NCI-H2107 treated with DMSO at 0.1 percent for 48 hours (cell line): Measurements from ENCODE around the gene SUMF1.
"Not testable (repeated sequence)": the region's sequence is repeated elsewhere in the genome, so short reads cannot be mapped to it uniquely, and the experiment has no call there.

Experiments
- DNase-seq: peaks from one replicate; lab custom pipeline; 2025; ENCODE audit not compliant: unreplicated experiment; lab: John Stamatoyannopoulos, UW

SUMF1 gene

DNA sequence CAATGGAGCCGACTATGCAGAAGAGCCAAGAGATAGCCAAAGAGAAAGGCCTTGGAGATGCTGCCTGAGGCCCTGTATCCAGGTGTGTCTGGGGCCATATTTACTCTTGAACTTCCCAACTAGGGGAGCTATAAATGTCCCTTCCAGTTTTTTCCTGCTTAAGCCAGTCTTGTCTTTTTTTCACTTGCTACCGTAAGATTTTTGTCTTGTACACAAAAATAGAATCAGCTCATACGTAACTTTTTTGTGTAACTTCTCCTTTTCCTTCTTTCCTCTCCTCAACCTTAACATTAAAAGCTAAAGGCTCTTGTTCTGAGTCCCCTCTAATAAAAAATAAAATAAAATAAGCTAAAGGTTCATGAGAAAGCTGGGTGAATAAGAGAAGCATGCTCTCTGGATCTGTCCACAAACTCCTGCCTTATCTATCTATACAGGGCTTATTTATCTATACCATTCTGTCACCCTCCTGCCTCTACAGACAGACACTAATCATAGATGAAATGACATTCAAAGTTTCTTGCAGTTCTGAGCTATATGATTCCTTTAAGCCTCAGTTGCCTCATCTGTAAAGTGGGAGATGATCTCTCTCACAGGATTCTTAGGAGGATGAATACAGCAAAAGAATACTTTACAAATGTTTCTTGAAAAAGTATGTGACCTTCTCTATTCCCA is 4.6 kb downstream of the SUMF1 start:
- DNase-seq: no peak

DNA sequence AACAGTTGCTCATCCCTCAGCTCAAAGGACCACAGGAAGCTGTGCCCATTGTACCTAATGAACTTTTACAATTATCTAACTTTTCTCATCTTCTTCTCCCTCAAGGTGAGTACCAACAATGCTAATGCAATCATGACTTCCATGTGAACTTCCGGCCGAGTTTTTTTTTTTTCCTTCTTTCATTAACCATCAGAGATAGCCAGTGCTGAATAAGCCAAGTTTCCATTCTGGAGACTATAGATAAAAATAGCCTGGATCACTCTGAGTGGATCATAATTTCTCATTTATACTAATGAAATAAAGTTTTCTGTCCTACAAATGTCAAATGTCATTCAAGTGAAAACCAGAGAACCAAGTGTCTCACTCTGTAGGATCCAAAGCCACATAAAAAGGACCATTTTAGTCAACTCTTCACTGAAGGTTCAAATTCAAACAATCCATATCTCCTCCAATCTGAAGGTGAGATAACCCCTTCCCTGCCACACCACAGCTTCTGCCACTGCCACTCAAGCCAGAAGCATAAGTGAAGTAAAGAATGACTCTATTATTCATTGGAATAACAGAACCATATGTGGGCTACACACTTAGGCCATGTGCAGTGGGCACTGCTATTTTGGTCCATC is 5.5 kb downstream of the SUMF1 start:
- no peak for DNase-seq

DNA sequence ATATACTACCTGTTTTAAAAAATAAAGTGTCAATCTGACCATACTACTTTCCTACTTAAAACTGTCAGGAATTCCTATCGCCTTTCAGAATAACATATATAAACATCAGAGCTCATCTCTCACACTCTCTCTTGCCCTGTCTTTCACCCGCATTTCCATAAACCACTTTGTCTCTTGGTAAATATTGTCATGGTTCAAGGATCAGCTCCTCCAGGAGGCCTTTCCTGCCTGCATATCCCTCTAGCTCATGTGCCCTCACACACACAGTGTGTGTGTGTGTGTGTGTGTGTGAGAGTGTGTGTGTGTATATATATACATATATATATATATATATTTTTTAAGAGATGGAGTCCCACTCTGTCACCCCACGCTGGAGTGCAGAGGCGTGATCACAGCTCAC is 6.7 kb downstream of the SUMF1 start:
- no peak for DNase-seq

DNA sequence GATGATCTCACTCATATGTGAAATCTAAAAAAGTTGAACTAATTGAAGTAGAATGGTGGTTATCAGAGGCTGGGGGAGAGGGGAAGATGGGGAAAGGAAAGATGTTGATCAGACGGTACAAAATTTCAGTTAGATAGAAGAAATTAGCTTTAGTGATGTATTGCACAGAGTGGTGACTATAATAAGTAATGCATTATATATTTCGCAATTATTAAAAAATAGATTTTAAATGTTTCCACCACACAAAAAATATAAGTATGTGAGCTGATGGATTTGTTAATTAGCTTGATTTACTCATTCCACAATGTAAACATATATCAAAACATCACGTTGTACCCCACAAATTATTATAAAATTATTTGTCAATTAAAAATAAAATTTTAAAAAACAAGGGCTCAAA is 8.1 kb downstream of the SUMF1 start:
- no peak for DNase-seq

DNA sequence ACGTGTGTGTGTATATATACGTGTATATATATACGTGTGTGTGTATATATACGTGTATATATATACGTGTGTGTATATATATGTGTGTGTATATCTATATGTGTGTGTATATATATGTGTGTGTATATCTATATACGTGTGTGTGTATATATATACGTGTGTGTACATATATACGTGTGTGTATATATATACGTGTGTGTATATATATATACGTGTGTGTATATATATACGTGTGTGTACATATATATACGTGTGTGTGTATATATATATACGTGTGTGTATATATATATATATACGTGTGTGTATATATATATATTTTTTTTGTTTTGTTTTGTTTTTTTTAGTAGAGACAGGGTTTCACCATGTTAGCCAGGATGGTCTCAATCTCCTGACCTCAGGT is 10.3 kb downstream of the SUMF1 start:
- DNase-seq: not testable (repeated sequence)

DNA sequence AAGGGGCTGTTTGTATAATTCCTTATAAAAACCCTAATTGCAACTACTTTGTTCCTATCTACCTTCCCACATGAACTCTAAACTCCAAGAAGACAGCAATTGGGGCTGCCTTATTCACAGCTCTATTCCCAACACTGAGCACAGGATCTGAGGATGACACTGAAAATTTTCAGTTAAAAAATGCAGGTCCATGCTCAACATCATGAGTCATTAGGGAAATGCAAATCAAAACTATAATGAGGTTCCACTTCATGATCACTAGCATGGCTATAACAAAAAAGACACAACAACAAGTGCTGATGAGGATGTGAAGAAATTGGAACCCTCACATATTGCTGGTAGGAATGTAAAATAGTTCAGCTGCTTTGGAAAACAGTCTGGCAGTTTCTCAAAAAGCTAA is 12.9 kb downstream of the SUMF1 start:
- no peak for DNase-seq

DNA sequence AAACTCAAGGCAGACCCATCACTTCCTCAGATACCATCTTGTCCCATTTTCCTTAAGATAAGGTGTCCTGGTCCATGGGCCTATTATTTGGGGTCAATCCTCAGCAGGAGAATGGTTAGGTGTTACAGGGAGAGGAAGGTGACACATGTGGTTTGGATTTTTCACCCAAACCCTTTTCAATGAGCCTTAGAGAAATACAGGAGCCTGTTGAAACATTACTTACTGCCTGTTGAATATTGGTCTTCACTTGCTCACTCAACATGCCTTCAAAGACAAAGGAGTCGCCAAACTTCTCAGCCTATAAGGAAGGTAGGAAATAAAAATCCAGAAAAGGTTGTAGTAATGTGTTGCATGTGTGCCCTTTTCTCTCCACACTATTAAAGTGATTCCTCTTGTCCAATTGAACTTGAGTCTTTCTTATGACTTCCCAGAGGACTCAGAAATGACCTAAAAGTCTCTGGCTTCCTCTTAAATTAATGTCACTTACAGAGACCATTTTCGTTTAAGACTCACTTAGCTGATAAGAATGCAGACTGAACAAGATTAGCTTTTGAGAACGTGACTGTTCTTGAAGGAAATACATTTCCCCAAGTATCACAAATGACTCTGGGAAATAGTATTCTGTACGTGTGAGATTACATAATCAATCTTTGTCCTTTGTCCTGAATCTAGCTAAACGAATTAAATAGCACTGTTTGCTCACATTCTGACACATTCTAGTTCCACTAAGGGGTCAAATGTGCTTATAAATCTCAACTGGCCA is 17.8 kb downstream of the SUMF1 start:
- DNase-seq: no peak

DNA sequence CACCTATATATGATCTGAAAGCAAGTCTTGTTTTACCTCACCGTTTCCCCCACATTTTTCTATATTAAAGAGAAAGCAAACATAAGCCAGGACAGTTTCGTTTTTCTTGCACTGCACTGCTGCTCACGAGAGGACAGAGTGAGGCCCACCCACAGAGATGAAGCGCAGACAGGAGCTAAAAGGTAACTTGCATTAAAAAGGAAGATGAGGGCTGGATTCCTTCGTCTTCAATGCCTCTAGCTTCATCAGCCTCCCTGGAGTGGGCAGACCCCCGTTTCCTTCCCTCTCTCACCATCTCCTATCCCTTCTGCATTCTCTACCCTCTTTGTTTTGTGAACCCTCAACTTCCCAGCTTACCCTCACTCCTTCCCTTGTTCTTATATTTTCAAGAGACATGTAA is 18.9 kb downstream of the SUMF1 start:
- no peak for DNase-seq

DNA sequence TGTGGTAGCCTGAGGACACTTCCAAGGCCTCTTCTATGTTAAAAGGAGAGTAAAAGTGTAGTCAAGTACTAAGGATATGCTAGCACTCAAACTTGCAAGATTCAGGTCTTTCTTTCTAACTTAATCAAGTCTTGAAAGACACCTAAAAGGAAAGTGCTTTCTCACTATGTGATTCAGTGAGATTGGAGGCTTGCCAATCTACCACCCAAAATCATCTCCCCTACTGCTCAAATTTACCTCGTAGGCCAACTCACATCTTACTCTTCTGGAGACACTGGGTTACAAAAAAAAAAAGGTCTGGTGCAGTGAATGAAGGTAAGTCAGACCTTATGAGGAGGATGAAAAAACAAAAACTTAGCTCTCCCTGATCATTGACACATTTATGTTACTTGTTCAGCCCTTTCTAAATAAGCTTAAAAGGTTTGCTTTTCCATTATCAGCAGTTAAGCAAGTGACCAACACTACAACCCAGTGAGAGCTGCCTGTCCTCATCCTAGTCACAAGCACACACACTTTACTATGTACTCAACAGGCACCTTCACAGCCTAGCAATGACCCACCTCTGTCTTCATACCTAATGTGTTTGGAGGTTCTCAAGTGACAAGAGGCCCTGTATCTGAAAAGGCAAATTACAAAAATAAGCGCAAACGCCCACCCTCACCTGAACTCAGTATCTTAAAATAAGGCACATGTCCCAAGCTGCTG is 19.6 kb downstream of the SUMF1 start:
- DNase-seq: no peak

DNA sequence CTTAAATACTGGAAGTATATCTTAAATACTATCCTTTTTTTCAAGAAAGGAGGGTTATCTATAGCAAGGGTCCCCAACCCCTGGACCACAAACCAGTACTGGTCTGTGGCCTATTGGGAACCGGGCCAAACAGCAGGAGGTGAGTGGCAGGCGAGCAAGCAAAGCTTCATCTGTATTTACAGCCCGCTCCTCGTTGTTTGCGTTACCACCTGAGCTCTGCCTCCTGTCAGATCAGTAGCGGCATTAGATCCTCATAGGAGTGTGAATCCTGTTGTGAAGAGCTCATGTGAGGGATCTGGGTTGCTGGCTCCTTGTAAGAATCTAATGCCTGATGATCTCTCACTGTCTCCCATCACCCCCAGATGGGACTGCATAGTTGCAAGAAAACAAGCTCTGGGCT is 26.1 kb downstream of the SUMF1 start:
- no peak for DNase-seq

DNA sequence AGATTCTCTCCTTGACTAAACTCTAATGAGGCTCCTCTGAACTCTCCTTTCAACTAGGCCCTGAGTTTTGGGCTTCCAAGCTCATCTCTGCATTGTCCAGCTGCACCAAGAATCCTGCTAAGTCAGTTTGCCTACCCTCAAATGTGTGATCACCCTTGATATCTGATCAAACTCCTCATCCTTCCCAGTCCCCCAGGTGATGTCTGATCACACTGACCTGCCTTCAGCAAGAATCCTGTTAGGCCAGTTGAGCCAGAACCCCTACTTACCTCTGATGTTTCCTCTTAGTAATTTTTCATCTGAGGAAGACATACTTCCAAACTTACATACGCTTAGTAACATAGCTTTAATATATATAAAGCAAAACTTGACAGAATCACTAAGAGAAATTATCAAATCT is 28.8 kb downstream of the SUMF1 start:
- no peak for DNase-seq

DNA sequence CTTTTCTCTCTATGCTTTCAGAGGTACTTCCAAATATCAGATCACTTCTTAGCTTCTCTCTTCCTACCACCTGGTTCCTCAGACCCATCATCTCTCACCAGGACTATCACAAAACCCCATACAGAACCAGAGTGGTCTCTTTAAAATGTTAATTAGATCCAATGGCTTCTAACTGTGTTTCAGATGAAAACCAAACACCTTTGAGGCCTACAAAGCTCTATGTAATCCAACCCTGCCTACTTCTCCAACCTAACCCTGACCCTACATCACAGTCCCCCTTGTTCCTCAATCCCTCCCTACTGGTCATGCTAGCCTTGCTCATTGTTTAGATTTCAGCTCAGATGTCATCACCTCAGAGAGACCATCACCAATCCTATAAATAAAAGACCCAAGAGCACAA is 34.8 kb downstream of the SUMF1 start:
- no peak for DNase-seq

DNA sequence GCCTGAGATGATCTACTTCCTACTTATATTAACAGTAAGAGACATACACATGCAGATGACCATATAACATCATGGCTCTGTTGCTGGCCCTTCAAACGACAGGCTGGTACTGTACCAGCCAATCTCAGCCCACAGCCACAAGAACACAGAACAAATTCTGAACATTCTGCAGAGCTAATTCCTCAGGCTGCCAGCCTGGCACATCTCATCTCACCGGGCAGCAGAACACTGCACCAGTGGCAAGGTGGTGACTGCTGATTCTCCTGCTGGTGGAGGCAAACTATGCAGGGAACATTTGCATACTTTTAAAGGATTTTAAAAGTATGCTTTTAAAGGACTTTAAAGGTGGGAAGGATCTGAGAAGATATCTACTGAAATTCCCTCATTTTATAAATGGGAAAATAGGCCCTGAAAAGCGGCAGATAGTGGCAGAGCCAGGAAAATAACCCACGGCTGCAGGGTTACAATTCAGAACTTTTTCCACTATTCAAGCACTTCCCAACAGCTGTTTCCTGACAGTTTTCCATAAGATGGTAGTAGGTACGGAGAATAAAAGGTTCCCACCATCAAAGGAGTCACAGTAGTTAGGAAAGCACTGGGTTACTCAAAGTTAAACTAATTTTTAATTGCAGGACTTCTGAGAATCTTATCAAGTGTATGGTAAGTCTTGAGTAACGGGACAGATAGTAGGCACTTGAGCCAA is 37.3 kb downstream of the SUMF1 start:
- no peak for DNase-seq

DNA sequence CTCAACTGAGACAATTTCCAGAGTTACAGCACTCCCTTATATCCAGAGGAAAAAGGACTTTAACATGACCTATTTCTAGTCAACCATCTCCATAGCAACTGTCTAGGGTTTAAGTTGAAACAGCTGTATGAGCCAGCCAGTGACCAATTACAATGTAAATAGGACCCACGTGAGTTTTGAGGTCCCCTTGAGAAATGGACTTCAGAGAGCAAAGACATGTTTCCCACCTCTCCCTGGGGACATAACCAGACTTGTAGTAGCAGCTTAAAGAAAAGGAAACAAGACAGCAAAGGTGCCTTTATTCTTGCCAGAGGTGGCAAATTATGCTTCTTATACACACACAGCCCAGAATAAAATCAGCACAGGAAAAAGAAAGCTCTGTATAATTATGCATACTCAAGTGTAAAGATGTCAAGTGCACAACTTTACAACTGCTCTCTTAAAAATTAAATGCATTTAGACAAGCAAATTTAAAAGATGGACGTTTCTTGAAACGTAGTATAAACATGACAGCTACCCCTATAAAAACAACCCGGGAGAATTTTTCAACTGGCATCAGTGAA is 40.2 kb downstream of the SUMF1 start:
- no peak for DNase-seq

DNA sequence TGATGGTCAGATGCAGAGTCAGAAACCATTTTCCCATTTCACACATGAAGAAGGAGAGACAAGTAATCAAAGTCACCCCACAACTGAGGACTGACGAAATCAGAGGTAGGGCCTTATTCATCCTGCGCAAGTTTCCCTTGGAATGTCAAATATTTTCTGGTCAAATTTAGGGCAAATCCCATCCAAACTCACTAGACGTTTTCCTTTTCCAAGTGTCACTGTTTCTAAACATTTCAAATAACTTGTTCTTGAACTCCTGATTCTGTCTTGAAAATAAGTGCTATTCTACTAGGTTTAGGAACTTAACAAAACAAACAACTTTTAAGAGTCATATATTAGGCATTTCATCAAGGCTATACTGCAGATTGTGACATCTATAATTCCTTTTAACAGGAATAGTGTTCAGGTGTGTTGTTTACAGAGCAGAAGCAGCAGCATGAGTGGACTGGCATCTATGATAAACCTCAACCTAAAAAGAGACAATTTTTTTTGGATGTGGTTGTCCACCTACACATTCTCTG is 40.7 kb downstream of the SUMF1 start:
- DNase-seq: no peak

DNA sequence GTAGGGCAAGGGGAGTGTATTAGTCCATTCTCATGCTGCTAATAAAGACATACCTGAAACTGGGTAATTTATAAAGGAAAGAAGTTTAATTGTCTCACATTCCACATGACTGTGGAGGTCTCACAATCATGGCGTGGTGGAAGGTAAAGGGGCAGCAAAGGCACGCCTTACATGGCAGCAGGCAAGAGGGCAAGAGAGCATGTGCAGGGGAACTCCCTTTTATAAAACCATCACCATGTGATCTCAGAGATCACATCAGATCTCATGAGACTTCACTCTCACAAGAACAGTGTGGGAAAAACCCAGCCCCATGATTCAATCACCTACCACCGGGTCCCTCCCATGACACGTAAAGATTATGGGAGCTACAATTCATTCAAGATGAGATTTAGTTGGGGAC is 41.4 kb downstream of the SUMF1 start:
- DNase-seq: no peak

DNA sequence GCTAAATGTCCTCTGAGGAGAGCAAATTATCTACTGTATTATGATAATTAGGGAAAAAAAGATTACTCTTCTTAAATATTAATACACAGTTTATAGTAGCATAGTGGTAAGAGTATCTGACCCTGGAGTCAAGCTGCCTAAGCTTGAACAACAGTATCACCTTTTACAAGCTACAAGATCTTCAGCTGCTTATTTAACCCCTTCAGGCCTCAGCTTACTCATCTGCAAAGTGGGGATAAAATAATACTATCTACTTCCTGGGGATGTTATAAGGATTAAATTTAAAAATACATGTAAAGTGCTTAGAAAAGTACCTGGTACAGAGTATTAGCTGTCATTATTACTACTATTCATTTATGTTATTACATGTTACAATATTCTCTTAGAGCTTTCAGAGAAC is 42.0 kb downstream of the SUMF1 start:
- DNase-seq: no peak

DNA sequence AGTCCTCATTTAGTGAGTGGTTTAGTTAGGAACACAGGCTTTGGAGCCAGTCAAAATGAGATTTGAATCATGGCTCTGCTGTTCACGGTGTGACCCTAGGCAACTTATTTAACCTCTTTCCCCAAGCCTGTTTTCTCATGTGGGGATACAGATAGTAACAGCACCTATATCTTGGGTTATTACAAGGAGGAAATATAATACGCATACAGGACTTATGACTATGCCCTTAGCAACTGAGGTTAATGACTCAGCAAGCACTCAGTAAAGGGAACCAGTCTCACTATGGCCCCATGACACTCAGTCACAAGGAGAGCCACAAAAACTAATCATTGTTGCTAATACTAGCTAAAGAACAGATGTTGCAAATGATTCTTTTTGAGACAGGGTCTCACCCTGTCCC is 45.9 kb downstream of the SUMF1 start:
- DNase-seq: no peak

DNA sequence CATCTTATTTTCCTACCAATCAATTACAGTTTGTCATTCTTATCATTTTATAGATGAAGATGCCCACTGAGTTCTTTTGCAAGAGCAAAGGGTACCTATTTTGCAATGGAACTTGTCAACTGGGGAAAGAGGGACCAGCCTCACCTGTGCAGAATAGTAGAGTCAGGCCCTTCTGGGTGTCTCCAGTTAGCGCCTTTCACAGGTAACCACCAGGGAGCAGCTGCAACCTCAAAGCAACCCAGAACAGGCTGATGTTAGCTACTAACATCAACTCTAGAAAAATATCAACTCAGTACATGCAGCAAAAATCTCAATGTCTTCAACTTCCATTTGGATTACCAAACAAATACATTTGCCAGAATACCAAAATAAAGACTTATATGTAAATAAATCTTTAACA is 47.1 kb downstream of the SUMF1 start:
- no peak for DNase-seq

DNA sequence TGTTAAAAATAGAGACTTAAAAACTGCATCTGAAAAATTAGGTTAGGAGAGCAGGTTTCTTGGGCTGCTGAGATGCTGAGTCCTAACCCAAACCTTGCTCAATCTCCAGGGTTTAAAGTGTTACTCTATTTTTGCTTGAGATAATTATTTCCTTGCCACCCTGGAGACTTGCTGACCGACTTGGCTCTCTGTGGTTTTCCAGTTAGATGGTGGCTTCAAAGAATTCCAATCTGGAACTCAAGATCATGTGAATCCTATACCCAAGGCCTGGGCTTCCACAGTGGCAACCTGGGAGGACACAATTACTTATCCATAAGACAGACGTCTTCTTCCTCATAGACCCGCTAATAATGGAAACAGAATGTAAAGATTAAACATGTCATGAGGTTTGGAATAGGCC is 47.7 kb downstream of the SUMF1 start:
- DNase-seq: no peak

DNA sequence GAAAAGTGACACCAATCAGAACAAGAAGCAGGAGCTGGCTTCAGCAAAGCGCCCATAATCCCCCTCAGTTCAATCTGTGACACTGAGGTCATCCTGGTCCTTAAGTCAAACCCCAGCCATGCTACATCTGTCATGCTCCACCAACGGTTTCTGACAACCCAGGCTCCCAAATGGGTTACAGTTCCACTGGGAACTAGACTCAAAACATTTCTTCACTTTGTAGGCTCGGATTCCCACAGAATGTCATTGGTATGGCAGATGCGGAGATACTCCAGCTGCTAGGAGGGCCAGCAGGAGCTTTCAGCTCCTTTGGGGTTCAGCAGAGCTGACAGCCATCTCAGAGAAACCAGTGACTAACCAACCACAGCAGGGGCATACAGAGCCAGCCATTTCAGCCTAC is 48.9 kb downstream of the SUMF1 start:
- DNase-seq: no peak
